Stimulated activated CD8-positive, alpha-beta memory T cell treated with anti-CD3 and anti-CD28 coated beads, Interleukin-7, amount 100 ng/mL, for 48 hours (primary cell): ENCODE data around the gene PSKH1.
"Not testable (repeated sequence)": the region's sequence is repeated elsewhere in the genome, so short reads cannot be mapped to it uniquely, and the experiment has no call there.

Experiments used
- DNase-seq, 2 donors: peaks; one replicate each; pipeline ENCODE4 v3.0.0-alpha.2; 2020; ENCODE audit warnings: low read depth in 1 of 2; ENCODE audit errors: extremely low read depth in 1 of 2

The PSKH1 gene

DNA sequence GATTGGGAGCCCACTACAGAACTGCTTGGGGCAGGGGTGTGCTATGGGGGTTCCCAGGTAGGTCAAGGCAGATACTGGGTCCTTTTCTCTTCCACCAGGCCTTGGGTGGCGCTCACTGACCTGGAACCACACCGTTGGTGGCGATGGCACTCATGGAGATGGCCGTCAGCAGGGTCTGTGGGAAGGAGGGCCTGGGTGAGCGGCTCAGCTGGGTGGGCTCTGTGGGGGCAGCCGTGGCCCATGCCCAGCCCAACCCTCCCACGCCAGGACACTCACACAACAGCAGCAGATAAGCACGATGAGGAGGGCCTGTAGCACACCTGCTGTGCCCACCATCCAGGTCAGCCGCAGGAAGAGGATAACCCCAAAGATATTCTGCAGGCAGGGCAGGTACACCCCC lies 64.6 kb downstream of the PSKH1 start:
- no peak for DNase-seq

DNA sequence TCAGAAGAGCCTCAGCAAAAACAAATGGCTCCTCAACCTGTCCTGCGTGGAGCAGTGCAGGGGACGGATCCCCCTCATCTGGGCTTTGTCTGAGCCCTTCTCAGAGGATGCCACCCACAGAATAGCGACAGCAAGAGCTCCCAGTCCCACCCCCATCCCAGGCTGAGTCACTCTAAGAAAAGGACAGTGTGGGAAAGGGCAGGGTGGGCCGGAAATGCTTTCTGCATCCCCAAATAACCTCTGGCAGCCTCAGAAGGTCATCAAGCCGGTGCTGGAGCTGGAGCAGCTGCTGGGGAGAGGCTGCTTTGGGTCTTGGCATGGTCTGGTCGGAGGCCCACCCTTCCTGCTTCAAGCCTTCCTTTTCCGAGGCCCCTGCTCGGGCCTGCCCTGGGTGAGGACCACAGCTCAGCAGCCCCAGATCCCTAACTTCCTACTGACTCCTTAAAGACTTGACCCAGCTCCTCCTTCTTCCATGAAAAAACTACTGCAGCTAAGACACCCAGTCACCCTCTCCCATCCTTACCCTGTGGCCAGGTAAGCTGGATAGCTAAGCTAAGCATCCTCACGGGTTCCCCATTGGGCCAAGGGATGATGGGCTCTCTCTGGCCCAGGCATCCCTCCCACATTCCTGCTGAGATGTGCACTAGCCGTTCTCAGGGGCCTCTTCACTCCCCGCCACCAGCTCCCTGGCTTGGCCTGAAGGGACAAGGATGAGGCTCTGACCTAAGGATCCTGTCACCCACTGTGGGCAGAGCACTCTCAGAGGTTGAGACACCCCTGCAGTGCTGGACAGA lies 66.7 kb downstream of the PSKH1 start:
- no peak for DNase-seq

DNA sequence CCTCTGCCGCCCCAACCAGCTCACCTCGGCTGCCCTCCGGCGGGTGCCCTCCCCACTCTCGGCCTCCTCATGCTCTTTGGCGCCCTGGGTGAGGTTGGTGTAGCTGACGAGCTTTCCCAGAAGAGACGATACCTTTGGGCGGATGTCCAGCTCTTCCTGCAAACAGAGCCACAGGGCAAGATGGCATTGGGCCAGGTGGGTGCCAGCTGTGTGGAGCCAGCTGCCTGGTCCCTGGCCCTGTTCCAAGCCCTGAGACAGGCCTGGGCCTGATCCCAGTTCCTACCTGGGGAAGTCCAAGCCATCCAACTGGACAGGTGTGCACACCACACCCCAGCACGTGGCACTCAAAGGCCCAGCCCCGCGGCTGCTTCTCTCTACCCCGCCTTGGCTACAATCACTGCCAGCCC lies 68.5 kb downstream of the PSKH1 start:
- DNase-seq: no peak

DNA sequence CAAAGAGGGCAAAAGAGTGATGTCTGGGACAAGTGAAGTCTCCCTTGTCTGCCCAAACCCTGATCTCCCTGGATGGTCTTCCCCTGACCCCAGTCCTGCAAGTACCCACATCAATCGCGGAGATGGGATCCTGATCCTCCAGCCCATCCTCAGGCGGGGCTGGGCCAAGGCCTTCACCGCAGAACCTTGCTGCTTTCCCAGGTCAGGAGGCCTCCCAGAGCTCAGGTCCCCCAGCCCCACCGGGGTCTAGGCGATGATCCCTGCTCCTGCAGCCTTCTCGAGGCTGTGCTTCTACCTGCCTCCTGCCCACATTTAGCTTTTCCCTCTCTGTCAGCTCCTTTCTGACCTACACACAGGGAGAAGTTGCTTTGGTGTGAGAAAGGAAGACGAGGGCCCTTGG lies 69.1 kb downstream of the PSKH1 start:
- no peak for DNase-seq

DNA sequence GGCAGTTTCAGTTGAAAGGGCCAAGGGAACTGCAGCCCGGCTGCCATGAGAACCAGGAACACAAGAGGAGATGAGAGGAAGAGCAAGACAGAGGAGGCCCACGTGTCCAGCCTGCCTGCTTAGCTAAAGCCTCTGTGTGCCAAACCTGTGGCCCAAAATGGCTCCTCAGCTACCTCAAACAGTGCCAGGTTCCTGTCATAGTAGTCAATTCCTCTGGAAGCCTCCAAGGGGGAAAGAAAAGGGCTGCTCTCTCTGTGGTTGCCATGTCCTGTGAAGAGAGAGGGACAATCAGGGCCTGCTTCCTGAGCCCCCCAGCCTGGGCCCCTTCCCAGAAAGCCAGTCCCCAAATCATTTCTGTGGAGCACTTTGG lies 70.2 kb downstream of the PSKH1 start:
- DNase-seq: no peak

DNA sequence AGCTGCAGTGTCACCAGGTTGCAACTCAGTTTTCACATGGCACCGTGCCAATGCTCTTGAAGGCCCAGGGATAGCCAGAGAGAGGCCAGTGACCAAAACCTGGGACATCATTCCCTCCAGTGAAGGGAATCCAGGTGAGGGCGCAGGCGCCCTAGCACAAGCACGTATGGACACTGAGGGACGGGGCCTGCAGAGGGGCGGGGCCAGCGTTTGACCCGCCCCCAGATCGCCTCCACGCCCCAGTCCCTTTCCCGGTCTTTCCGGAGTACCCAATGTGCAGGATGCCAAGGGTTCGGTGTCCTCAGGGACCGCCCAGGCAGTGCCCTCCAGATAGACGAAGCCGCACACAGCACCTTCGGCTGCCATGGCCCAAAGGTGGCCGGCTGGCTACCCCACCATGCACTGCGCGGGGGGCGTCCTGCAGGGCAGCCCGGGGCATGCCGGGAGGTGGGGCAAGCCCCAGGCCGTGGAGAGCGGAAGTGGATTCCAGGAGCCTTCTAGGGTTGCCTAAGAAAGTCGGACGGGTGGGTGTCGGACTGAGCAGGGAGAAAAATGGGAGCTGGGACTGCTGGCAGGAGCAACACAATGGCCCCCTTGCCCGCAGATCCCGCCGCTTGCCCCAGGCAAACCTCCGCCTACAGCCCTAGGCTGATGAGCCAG lies 70.7 kb downstream of the PSKH1 start:
- no peak for DNase-seq

DNA sequence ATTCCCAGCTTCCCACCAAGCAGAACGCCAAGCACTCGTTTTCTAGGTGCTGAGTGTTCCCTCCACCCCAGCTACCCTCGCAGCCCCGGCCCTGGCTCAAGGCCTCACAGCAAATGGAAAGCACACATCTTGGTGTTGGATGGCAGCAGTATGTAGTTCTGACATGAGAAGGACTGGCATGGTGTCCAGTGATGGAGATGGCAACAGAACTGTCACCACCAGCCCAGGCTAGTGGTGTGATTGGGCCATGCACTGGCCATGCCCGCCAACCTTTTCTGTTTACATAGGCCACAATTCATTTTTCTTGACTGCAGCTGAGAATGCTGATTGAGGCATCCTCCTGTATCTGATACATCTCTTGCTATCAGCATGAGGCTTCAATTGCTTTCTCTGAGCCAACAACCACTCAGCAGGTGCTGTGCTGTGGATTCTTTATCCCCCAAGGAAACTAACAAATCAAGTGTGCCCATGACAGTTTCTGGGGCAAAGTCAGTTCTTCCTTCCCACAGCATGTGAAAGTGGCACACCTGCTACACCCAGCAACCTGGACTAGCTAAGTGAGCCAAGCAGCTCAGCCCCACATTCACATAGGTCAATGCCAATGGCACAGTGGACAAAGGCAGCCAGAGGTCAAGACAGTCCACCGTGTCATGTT lies 71.5 kb downstream of the PSKH1 start:
- DNase-seq: no peak

DNA sequence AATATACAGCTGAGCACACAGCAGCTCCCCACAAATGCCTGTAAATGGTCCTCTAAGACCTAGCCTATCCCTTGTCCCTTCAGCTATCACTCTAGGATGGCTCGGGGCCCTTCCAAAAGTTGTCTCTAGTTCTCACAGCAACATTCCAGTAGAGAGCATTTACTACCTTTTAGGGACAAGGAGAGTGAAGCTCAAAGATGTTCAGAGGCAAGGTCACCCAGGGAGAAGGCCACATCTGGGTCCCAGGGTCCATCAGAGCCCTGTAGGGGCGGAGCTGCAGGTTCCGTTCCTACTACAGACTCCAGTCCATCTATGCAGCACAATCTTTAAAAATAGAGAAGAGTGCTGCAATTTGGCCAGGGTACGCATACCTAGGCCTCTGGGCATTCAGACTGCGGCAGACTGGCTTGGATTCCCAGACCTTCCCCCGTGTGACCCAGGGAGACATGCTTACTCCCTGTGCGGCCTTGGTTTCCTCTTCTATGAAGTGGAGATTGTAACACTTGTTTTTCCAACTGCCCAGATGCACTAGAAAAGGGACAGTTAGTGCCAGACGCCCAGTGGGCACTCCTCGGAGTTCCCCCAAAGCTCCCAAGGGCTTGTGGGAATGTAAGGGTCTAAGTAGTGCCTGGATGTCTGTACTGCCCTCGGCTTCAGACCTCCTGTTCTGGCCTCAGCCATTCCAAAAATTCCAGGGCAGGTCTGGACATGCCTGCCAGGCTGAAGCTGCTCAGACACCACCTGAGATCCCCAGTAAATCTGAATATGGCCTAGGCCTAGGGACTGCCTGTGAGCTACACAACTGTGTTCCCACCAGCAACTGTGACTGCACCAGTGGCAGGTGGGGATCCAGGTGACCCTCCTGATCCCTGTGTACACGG lies 72.9 kb downstream of the PSKH1 start:
- no peak for DNase-seq

DNA sequence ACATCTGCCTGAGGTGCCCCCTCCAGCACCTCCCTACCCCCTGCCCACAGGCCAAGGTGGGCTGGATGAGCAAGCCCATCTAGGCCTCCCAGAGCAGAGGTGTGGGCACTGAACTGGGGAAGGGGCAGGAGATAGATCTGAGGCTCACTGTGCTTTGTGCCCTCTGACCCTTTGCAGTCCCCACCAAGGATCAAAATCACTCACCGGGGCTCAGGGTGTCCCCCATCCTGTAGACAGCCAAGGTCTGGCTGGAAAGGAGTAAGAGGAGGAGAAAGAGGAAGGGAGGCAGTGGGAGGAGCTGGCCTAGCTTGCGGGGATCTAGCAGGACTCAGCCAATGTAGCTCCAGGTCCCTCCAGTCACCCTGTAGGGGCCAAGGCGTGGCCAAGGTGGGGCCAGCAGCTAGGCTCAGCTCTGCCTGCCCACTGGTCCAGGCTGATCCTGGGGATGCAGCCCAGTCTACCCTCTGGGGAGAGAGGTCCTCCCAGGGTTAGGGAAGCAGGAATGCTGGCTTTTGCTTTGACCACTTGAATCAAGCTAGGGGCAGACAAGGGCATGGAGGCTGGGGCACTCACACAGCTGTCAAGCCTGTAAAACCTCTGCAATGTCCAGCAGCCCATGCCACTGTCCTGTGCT lies 73.6 kb downstream of the PSKH1 start:
- no peak for DNase-seq

DNA sequence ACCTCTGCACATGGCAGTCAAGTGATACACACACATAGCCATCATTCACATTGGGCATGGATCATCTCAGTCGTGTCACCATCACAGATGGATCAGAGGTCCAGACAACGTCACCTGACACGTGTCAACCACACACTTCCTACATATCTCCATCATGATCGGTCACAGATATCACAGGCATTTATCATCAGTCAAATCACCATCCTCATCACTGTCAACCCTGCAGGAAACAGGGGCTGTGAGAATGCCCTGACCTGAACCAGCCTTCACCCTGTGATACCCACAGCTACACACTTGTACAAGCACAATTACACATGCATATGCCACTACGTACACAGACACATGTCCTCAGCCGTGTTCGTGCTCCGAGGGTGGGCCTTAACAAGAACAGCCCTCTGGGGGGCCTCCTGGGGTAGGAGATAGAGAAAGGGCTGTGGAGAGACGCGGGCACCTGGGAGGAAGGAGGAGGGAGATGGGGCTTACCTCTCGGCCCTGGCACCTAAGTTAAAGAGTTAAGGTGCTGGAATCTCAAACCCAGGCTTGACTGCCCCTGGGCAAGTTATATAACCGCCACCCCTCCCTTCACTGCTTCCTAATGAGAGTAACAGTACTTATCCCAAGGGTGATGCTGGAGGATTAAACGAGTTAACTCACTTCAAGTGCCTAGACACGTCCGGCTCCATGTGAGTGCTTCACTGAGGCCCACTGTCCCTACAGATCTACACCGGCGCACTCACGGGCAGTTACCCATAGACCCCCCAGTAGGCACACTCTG lies 74.3 kb downstream of the PSKH1 start:
- DNase-seq: peak in 1 of 2 donors; percentile 29

DNA sequence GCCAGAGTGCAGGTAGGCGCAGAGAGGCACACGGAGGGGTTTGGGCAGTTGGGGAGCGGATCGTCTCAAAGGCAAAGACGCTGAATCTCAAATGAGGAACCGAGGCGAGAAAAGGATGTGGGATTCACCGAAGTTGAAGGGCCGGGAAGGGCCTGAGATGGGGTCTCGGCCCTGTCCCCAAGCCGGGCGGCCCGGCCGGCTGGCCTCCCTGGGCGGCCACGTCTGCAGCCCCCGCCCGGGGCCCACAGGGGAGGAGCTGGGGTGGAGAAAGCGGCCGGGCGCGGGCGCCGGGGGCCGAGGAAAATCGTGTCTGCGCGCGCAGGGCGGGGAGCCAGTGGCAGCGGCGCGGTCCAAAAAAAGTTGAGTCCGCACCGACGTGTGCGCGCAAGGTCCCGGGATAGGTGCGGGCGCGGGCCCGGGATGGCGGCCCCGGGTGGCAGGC lies 74.9 kb downstream of the PSKH1 start:
- peak in 1 of 2 donors; percentile 17 for DNase-seq

DNA sequence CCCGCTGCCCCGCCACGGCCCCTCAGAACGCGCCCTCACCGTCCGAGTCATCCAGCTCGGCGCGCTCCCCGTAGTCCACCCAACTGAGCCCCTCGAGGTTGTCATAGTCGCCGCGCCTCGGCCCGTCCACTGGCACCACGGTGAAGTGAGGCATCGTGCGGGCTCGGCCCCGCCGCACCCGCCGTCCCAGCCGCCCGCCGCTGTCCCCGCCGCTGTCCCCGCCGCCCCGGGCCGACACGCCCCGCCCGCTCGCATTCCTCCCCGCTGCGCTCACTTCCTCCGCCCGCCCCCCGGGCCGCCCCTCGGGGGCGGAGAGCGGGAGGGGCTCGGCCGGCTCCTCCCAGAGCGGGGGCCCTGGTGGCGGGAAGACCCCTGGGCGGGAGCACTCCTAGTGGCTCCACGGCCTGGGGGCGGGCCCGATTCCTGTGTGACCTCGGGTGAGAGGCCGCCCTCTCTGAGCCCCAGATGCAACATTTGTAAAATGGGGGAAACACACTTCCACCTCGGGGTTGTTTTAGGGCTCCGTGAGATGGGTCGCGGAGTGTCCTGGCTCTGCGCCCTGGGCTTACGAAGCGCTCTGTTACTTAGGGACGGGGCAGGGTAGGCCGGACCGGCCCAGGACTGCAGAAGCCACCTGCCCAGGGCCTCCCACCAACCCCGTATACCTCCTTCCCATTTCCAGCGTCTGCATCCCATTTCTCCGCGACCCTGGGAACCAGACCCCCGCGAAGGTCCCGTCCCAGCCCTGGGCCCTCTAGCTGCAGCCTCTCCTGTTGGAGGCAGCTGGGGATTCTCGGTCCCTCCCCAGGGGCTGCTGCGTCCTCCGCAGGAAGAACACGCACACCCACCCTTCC lies 75.6 kb downstream of the PSKH1 start, which contains the start of gene SLC12A4:
Gene SLC12A4 (minus strand): TSS at position 238 of the 854 bp plus-strand sequence. CDS start 84 bp downstream, at position 154.
- peak; percentile 89 to 90 for DNase-seq

DNA sequence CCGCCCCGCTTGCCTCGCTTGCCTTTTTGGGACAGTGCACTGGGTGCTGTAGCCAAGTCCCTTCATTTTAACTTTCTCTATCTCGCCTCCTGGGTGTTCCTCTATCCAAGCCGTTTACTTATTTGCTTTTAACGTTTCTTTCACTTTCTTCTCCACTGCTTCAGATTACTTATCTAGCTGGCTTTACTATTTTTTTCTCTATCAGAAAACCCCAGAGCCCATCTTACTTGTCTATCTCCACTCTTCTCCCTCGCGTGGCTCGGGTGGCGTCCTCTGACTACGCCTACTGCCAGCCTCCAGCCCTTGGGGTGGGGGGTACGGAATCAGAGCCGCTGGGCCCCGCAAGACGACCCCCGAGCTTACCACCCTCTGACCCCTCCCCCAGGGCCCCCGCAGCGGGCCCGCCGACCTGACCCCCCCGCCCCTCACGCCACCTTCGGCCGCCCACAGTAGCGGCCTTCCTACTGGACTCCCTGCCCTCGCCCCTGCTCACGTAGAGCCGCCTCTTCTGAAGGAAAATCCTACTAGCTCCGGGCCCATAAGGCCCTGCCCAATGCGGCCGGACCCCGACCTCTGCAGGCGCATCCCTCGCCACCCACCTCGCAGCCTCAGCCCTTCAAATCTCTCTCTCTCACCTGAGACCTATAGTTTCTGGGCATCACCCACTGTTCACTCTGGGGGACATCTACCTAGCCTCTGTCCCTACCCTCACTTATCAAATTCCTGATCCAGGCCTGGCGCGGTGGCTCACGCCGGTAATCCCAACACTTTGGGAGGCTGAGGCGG lies 76.4 kb downstream of the PSKH1 start:
- no peak for DNase-seq

DNA sequence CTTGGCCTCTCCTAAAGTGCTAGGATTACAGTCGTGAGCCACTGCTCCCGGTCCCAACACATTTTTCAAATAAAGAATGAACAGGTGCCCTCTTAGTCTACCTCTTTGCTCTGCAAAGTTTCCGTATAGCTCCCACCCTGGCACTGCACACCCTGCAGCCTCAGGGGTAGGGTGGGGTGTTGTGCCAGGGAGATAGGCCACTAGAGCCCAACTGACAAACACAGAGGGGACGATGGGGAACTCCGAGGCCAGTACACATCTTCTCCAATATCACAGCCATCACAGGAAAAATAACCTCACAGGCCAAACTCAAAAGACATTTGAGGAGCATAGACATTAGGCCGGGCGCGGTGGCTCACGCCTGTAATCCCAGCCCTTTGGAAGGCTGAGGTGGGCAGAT lies 78.1 kb downstream of the PSKH1 start:
- no peak for DNase-seq

DNA sequence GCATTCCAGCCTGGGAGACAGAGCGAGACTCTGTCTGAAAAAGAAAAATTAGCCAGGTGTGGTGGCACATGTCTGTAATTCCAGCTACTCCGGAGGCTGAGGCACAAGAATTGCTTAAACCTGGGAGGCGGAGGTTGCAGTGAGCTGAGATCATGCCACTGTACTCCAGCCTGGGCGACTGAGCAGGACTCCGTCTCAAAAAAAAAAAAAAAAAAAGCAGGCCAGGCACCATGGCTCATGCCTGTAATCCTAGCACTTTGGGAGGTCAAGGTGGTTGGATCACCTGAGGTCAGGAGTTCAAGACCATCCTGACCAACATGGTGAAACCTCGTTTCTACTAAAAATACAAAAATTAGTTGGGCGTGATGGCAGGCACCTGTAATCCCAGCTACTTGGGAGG lies 79.2 kb downstream of the PSKH1 start:
- DNase-seq: not testable (repeated sequence)

DNA sequence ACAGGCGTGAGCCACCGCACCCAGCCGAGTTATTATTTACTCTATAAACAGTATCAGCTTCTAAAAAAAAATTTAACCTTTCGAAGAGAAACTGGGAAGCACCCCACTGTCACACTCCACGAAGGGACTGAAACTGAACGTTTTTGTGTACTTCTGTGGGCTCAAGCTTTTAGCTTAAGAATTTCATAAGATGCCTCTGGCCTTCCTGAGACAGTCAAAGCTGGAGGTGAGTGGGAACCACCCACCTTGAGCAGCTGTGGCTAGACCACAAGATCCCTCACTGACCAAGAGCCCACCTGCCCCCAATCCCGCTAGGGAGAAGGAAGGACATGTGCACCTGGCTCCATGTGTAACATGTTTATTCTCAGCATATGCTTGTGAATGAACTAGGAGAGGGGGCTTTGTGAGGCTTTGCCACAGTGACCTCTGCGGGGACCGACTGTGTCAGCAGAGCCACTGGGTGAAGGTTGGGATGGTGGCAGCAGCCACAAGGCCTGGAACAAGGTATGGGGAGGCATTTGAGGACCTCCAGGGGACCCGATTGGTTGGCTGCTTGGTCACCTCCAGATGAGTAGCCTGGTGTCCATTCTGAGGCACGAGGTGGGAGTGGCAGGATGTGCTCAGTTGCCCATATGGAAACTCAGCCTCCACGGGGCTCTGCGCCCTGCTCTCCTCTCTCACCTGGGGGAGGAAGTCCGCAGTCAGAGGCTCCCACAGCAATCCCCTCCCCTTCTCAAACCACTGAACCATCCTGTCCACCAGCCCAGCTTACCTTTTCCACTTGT lies 82.5 kb downstream of the PSKH1 start:
- no peak for DNase-seq

DNA sequence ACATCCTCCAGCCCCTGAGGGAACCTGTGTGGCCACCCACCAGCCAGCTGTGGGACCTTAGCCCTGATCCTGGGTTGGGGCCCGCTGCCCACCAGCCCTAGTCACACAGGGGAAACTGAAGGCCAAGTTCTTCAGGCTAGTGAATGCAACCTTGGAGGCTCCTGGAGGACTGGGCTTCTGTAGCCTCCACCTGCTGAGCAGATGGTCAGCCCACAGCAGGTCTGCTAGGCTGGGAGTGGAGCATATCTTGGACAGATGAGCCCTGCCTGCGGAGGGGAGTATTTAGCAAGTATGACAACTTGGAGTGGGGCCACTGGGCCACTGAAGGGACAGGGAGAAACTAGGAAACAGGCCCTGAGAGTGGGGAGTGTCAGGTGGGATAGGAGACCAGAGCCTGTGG lies 83.2 kb downstream of the PSKH1 start:
- DNase-seq: no peak
